ENCODE results near the gene ARMH1.

The ARMH1 gene

GRCh38 chr1:44644806-44645205, 29.7 kb upstream of the ARMH1 start:
- no peak for DNase-seq (ENCODE audit: low read depth, low spot score)

- no peak for DNase-seq (ENCODE audit: low read depth, low spot score)
Observed at GRCh38 chr1:44645476-44646244, 28.9 kb upstream of the ARMH1 start.

- no peak for DNase-seq (ENCODE audit: low read depth, low spot score)
Observed at GRCh38 chr1:44646261-44647110, 28.0 kb upstream of the ARMH1 start.

GRCh38 chr1:44647896-44648295, 26.6 kb upstream of the ARMH1 start:
- DNase-seq (ENCODE audit: low read depth, low spot score): no peak

GRCh38 chr1:44648529-44649250, 25.8 kb upstream of the ARMH1 start:
- no peak for DNase-seq (ENCODE audit: low read depth, low spot score)

- DNase-seq (ENCODE audit: low read depth, low spot score): no peak
Observed at GRCh38 chr1:44649788-44650158, 24.7 kb upstream of the ARMH1 start.

GRCh38 chr1:44650159-44650831, 24.2 kb upstream of the ARMH1 start:
- DNase-seq (ENCODE audit: low read depth, low spot score): no peak

GRCh38 chr1:44651069-44651468, 23.4 kb upstream of the ARMH1 start:
- no peak for DNase-seq (ENCODE audit: low read depth, low spot score)

- peak; percentile 87 for DNase-seq (ENCODE audit: low read depth, low spot score)
Observed at GRCh38 chr1:44652445-44653106, 21.9 kb upstream of the ARMH1 start.

- no peak for DNase-seq (ENCODE audit: low read depth, low spot score)
Observed at GRCh38 chr1:44653107-44653964, 21.2 kb upstream of the ARMH1 start.

- no peak for DNase-seq (ENCODE audit: low read depth, low spot score)
Observed at GRCh38 chr1:44654621-44655187, 19.8 kb upstream of the ARMH1 start.

GRCh38 chr1:44655609-44656008, 18.9 kb upstream of the ARMH1 start:
- peak; percentile 49 for DNase-seq (ENCODE audit: low read depth, low spot score)

GRCh38 chr1:44659566-44659965, 14.9 kb upstream of the ARMH1 start:
- no peak for DNase-seq (ENCODE audit: low read depth, low spot score)

GRCh38 chr1:44660176-44660575, 14.3 kb upstream of the ARMH1 start:
- peak; percentile 67 for DNase-seq (ENCODE audit: low read depth, low spot score)

- no peak for DNase-seq (ENCODE audit: low read depth, low spot score)
Observed at GRCh38 chr1:44661781-44662682, 12.5 kb upstream of the ARMH1 start.

GRCh38 chr1:44662683-44663030, 11.9 kb upstream of the ARMH1 start:
- no peak for DNase-seq (ENCODE audit: low read depth, low spot score)

- no peak for DNase-seq (ENCODE audit: low read depth, low spot score)
Observed at GRCh38 chr1:44663417-44663816, 11.1 kb upstream of the ARMH1 start.

GRCh38 chr1:44664730-44665370, 9.7 kb upstream of the ARMH1 start:
- no peak for DNase-seq (ENCODE audit: low read depth, low spot score)
